H9 (cell line): ENCODE results near the gene COX5A. TPM values are rescaled to one million over a fixed set of nuclear protein-coding genes. Genes with fewer than 3 reads are reported as not detected.

Source experiments
- DNase-seq: peaks from one replicate; pipeline ENCODE4 v3.0.0-alpha.2; 2017
- H2AFZ ChIP-seq: one replicate; pipeline ENCODE4 v1.6.1; 2013; ENCODE audit warnings: mild to moderate bottlenecking, low read length, control low read depth, moderate library complexity
- H2AK5ac ChIP-seq: 2 replicates; pipeline ENCODE4 v1.6.1; 2013; ENCODE audit warnings: low read length, control low read depth, mixed read lengths; ENCODE audit not compliant: insufficient read length
- H2BK120ac ChIP-seq: one replicate; pipeline ENCODE4 v1.6.1; 2013; ENCODE audit warnings: low read depth, mild to moderate bottlenecking, low read length, control low read depth, inconsistent platforms; ENCODE audit not compliant: poor library complexity, severe bottlenecking
- H2BK12ac ChIP-seq: 2 replicates; pipeline ENCODE4 v1.6.1; 2013; ENCODE audit warnings: low read length, control low read depth, mixed read lengths, low read depth; ENCODE audit not compliant: insufficient read length
- H2BK15ac ChIP-seq: 2 replicates; pipeline ENCODE4 v1.6.1; 2013; ENCODE audit warnings: low read depth, low read length, control low read depth
- H2BK20ac ChIP-seq: one replicate; pipeline ENCODE4 v1.6.1; 2013; ENCODE audit warnings: low read depth, mild to moderate bottlenecking, low read length, control low read depth, inconsistent platforms; ENCODE audit not compliant: poor library complexity, severe bottlenecking
- H2BK5ac ChIP-seq: 2 replicates; pipeline ENCODE4 v1.6.1; 2013; ENCODE audit warnings: low read length, control low read depth, mixed read lengths; ENCODE audit not compliant: insufficient read length
- H3K14ac ChIP-seq: 2 replicates; pipeline ENCODE4 v1.6.1; 2013; ENCODE audit warnings: low read length, control low read depth; ENCODE audit not compliant: insufficient read depth
- H3K18ac ChIP-seq: 2 replicates; pipeline ENCODE4 v1.6.1; 2013; ENCODE audit warnings: low read depth, mild to moderate bottlenecking, mixed read lengths, low read length, control low read depth; ENCODE audit not compliant: insufficient read length
- H3K23ac ChIP-seq: 2 replicates; pipeline ENCODE4 v1.6.1; 2013; ENCODE audit warnings: low read length, control low read depth, mixed read lengths, low read depth; ENCODE audit not compliant: insufficient read length
- H3K23me2 ChIP-seq: 2 replicates; pipeline ENCODE4 v1.6.1; 2013; ENCODE audit warnings: low read depth, mild to moderate bottlenecking, mixed read lengths, low read length, control low read depth; ENCODE audit not compliant: insufficient read length, poor library complexity, severe bottlenecking
- H3K27ac ChIP-seq: 2 replicates; pipeline ENCODE4 v1.5.1; 2013; ENCODE audit warnings: low read length, control low read depth, mixed read lengths, low read depth; ENCODE audit not compliant: insufficient read length
- H3K27me3 ChIP-seq: 2 replicates; pipeline ENCODE4 v1.6.1; 2013; ENCODE audit warnings: low read length, control low read depth, inconsistent platforms; ENCODE audit not compliant: insufficient read depth
- H3K4ac ChIP-seq: 2 replicates; pipeline ENCODE4 v1.6.1; 2013; ENCODE audit warnings: low read depth, mild to moderate bottlenecking, control low read depth, inconsistent platforms, low read length, moderate library complexity
- H3K4me1 ChIP-seq: 2 replicates; pipeline ENCODE4 v1.6.1; 2013; ENCODE audit warnings: low read length, control low read depth, inconsistent platforms; ENCODE audit not compliant: insufficient read depth
- H3K4me2 ChIP-seq: 2 replicates; pipeline ENCODE4 v1.6.1; 2013; ENCODE audit warnings: low read length, control low read depth, mixed read lengths; ENCODE audit not compliant: insufficient read length, insufficient read depth
- H3K56ac ChIP-seq: 2 replicates; pipeline ENCODE4 v1.6.1; 2013; ENCODE audit warnings: low read depth, mild to moderate bottlenecking, mixed read lengths, low read length, control low read depth; ENCODE audit not compliant: insufficient read length
- H3K79me1 ChIP-seq: 2 replicates; pipeline ENCODE4 v1.6.1; 2013; ENCODE audit warnings: low read depth, mild to moderate bottlenecking, moderate library complexity, low read length, control low read depth, inconsistent platforms; ENCODE audit not compliant: insufficient read depth, poor library complexity, severe bottlenecking
- H3K79me2 ChIP-seq: 2 replicates; pipeline ENCODE4 v1.6.1; 2013; ENCODE audit warnings: low read length, control low read depth, inconsistent platforms; ENCODE audit not compliant: insufficient read depth
- H3K9ac ChIP-seq: 2 replicates; pipeline ENCODE4 v1.6.1; 2013; ENCODE audit warnings: low read length, control low read depth, mixed read lengths; ENCODE audit not compliant: insufficient read length; ENCODE audit errors: extremely low read depth
- H3K9me3 ChIP-seq: one replicate; pipeline ENCODE4 v1.6.1; 2013; ENCODE audit warnings: low read depth, low read length, inconsistent platforms; ENCODE audit not compliant: control insufficient read depth
- H3T11ph ChIP-seq: one replicate; pipeline ENCODE4 v1.6.1; 2013; ENCODE audit warnings: mild to moderate bottlenecking, low read length, control low read depth, inconsistent platforms
- H4K20me1 ChIP-seq: one replicate; pipeline ENCODE4 v1.6.1; 2013; ENCODE audit not compliant: control insufficient read depth, insufficient read length, insufficient read depth
- H4K5ac ChIP-seq: 2 replicates; pipeline ENCODE4 v1.6.1; 2013; ENCODE audit warnings: low read depth, mild to moderate bottlenecking, mixed read lengths, low read length, control low read depth; ENCODE audit not compliant: insufficient read length
- H4K8ac ChIP-seq: replicated peaks from 2 replicates; pipeline ENCODE4 v1.6.1; 2013; ENCODE audit warnings: low read length, control low read depth, mixed read lengths, low read depth; ENCODE audit not compliant: insufficient read length
- H4K91ac ChIP-seq: 2 replicates; pipeline ENCODE4 v1.6.1; 2013; ENCODE audit warnings: low read depth, mild to moderate bottlenecking, moderate library complexity, mixed read lengths, low read length, control low read depth; ENCODE audit not compliant: insufficient read length
- H3K27ac Mint-ChIP-seq, 3 experiments: 2 replicates in 2 of 3; 3 replicates in 1 of 3; pipeline ENCODE4 v1.8.0; 2020 to 2021; ENCODE audit warnings: mixed read lengths in 3 of 3, mild to moderate bottlenecking in 1 of 3, moderate library complexity in 1 of 3
- H3K27me3 Mint-ChIP-seq: 2 replicates; pipeline ENCODE4 v1.8.0; 2021; ENCODE audit warnings: low read depth, mild to moderate bottlenecking, moderate library complexity, mixed read lengths
- H3K36me3 Mint-ChIP-seq, 3 experiments: 2 replicates in 2 of 3; 3 replicates in 1 of 3; pipeline ENCODE4 v1.8.0; 2020 to 2021; ENCODE audit warnings: low read depth in 3 of 3, mixed read lengths in 3 of 3; ENCODE audit not compliant: insufficient read depth in 1 of 3
- H3K4me1 Mint-ChIP-seq, 2 experiments: 2 replicates each; pipeline ENCODE4 v1.8.0; 2020; ENCODE audit warnings: mixed read lengths in 2 of 2
- H3K4me3 Mint-ChIP-seq, 2 experiments: 2 replicates in 1 of 2; 3 replicates in 1 of 2; pipeline ENCODE4 v1.8.0; 2020 to 2021; ENCODE audit warnings: mild to moderate bottlenecking in 2 of 2, mixed read lengths in 2 of 2, moderate library complexity in 1 of 2
- H3K9me3 Mint-ChIP-seq, 2 experiments: 2 replicates in 1 of 2; 3 replicates in 1 of 2; pipeline ENCODE4 v1.8.0; 2020; ENCODE audit warnings: mild to moderate bottlenecking in 2 of 2, mixed read lengths in 2 of 2, moderate library complexity in 1 of 2
- WGBS: extraction: QIAGEN DNeasy Blood & Tissue Kit; methylation state at CpG from one replicate; pipeline ENCODE4 v1.1.7; 2013; ENCODE audit warnings: missing lambda C conversion rate, low lambda C conversion rate, mixed read lengths; ENCODE audit not compliant: insufficient read length; ENCODE audit errors: extremely low coverage; 5-methylcytosine and 5-hydroxymethylcytosine counted together
- total RNA-seq: library from RNA; stranded (reverse); gene quantifications from 2 replicates; pipeline ENCODE4 v1.2.1, GENCODE V29; 2021
- TF ChIP-seq, protein P1 (sequence below): fragments of 200-600 bp; sonication (generic); conservative IDR thresholded peaks from 3 replicates; pipeline ENCODE4 v1.8.0; 2021; ENCODE audit warnings: antibody characterized with exemption, mild to moderate bottlenecking

COX5A gene
- total RNA-seq, 1 experiment from 2014 or later = 331 TPM

DNA sequence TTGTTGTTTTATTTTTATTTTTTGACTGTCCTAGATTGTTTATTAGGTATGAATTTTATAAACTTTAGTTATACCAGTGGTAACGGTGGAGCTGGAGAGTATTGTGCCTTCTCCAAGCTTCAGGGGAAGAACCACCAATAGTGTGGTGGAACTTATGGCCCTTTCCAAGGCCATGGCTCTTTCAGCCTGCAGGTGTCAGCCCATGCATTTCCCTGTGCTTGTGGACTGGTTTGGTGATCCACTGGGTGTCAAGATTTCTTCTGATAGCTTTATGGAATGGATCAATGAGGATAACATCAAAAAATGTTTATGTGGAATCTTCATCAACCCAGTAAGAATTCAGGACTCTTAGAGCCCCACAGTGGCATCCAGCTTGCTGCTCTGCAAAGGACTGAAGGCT, 38.3 kb upstream of the COX5A start:
- H3K4me1 Mint-ChIP-seq = peaks cover 3 to 22% of the 10 kb centered on the region in 2 experiments; a peak in 3 of 4 replicates
- H4K5ac ChIP-seq = no peak overlapping the region
- no peak overlapping the region for H2BK20ac ChIP-seq
- no peak overlapping the region for H4K91ac ChIP-seq
- H3K4me1 ChIP-seq = no peaks in the 10 kb centered on the region
- no peaks in the 10 kb centered on the region for H3K9me3 ChIP-seq
- no peaks in the 10 kb centered on the region for H4K20me1 ChIP-seq
- DNase-seq = no peak
- no peaks in the 10 kb centered on the region for H3K27me3 ChIP-seq
- H3K79me1 ChIP-seq = no peaks in the 10 kb centered on the region
- H3K27ac ChIP-seq = no peak overlapping the region
- no peak overlapping the region for H3K14ac ChIP-seq
- no peak overlapping the region for H2BK120ac ChIP-seq
- peaks cover 0 to 2% of the 10 kb centered on the region in 2 experiments; a peak in 1 of 5 replicates for H3K9me3 Mint-ChIP-seq
- TF ChIP-seq, protein P1, sequence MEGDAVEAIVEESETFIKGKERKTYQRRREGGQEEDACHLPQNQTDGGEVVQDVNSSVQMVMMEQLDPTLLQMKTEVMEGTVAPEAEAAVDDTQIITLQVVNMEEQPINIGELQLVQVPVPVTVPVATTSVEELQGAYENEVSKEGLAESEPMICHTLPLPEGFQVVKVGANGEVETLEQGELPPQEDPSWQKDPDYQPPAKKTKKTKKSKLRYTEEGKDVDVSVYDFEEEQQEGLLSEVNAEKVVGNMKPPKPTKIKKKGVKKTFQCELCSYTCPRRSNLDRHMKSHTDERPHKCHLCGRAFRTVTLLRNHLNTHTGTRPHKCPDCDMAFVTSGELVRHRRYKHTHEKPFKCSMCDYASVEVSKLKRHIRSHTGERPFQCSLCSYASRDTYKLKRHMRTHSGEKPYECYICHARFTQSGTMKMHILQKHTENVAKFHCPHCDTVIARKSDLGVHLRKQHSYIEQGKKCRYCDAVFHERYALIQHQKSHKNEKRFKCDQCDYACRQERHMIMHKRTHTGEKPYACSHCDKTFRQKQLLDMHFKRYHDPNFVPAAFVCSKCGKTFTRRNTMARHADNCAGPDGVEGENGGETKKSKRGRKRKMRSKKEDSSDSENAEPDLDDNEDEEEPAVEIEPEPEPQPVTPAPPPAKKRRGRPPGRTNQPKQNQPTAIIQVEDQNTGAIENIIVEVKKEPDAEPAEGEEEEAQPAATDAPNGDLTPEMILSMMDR = peak; percentile 29; the same call in 1 of the 3 replicates
- no peak overlapping the region for H3K18ac ChIP-seq
- H4K8ac ChIP-seq = no peak overlapping the region
- H2BK5ac ChIP-seq = no peak overlapping the region
- no peaks in the 10 kb centered on the region for H3K79me2 ChIP-seq
- no peak overlapping the region for H2AK5ac ChIP-seq
- peaks cover 11% of the 10 kb centered on the region for H3K27me3 Mint-ChIP-seq
- no peak overlapping the region for H3K4ac ChIP-seq
- H3K23me2 ChIP-seq = no peaks in the 10 kb centered on the region
- H3K4me3 Mint-ChIP-seq = no peak overlapping the region
- H2BK15ac ChIP-seq = no peak overlapping the region
- no peak overlapping the region for H3K27ac Mint-ChIP-seq
- no peak overlapping the region for H3K4me2 ChIP-seq
- no peak overlapping the region for H2BK12ac ChIP-seq
- no peak overlapping the region for H3K9ac ChIP-seq
- no peak overlapping the region for H3K23ac ChIP-seq
- H3K56ac ChIP-seq = no peak overlapping the region
- H3K36me3 Mint-ChIP-seq = peaks cover 0 to 2% (median 0%) of the 10 kb centered on the region in 3 experiments; a peak in 1 of 7 replicates
- no peak overlapping the region for H3T11ph ChIP-seq
- no peak overlapping the region for H2AFZ ChIP-seq
- no CpG with 5 or more reads among the region's 1 CpG for WGBS
